Stimulated activated CD8-positive, alpha-beta memory T cell treated with anti-CD3 and anti-CD28 coated beads, Interleukin-7, amount 100 ng/mL, for 48 hours (primary cell): ENCODE results near the gene VIPR2.
"Not testable (repeated sequence)": the region's sequence is repeated elsewhere in the genome, so short reads cannot be mapped to it uniquely, and the experiment has no call there.

ENCODE experiments used
- DNase-seq, 2 donors: peaks; one replicate each; pipeline ENCODE4 v3.0.0-alpha.2; 2020; ENCODE audit warnings: low read depth in 1 of 2; ENCODE audit errors: extremely low read depth in 1 of 2

VIPR2 gene

DNA sequence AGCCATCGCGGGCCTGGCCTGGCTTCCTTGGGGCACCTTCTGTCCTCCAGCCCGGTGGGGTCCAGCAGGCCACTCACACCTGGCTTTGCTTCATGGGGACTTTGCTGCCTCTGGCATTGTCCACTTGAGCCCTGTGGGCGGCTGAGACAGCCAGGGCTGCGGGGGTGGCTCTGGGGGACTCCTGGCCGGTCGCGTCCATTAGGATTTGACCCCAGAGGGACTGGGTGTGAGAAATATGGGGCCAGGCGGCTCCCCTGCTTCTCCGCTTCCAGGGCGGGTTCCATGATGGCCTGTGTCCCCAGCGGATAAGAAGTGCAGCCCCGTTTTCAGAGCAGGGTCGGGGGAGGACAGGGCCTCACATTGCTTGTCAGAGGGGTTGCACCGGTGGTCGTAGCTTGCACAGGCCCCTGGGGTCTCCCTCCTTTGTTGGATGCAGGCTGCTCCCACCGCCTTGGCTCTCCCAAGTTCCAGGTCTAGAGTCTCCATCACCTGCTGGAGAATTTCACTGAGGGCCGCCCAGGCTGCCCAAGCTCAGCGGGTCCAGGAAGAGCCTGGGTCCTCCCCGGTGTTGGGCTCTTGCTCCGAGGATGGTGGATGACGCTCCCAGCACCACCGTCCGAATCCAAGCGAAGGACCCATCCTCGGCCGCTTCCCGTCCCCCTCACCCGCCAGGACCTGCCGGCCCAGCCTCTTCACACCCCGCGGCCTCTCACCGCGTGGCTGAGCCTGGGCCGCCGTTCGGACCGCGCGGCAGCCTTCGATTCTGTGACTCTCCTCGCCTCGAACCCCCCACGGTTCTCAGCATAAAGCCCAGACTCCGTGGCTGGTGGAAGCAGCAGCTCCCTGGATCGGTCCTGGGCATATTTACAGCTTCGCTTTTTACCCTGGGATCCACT, 148.2 kb downstream of the VIPR2 start:
- DNase-seq: no peak

DNA sequence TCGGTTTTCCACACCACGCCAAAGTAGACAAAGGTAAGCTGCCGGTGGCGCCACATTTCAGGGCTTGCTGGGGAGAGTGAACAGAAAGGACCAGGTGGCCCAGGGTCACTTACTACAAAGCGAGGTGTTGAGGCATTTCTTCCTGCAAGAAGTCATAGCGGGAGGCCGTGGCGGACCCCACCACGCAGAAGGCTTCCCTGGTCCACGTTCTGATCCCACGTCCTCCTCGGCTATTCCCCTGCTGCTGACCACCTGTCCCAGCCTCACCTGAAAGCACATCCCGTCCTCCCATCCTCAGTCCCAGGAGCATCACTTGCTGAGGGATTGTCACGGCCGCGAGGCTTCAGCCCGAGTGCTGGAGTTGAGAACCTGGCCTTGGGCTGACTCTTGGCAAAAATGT, 149.2 kb downstream of the VIPR2 start:
- DNase-seq: no peak

DNA sequence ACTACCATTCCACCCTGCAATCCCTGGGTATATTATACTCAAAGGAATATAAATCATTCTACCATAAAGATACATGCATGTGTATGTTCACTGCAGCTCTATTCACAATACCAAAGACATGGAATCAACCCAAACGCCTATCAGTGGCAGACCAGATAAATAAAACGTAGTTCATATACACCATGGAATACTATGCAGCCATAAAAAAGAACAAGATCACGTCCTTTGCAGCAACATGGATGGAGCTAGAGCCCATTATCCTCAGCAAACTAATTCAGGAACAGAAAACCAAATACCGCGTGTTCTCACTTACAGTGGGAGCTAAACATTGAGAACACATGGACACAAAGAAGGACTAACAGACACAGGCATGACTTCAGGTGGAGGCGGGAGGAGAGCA, 150.0 kb downstream of the VIPR2 start:
- no peak for DNase-seq

DNA sequence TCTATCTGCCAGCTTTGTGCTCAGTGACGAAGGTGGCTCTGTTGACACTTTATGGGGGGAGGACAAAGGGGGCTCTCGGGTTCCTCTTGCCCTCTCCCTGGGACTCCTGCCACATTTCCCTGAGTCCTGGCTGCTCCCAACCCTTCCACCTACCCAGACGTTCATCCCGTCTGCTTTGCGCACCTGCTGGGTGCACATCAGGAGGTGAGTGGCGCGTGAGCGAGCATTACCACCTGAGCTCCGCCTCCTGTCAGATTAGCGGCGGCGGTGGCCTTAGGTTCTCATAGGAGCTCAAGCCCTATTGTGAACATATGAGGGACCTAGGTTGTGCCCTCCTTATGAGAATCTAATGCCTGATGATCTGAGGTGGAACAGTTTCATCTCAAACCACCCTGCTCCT, 151.1 kb downstream of the VIPR2 start:
- DNase-seq: no peak

DNA sequence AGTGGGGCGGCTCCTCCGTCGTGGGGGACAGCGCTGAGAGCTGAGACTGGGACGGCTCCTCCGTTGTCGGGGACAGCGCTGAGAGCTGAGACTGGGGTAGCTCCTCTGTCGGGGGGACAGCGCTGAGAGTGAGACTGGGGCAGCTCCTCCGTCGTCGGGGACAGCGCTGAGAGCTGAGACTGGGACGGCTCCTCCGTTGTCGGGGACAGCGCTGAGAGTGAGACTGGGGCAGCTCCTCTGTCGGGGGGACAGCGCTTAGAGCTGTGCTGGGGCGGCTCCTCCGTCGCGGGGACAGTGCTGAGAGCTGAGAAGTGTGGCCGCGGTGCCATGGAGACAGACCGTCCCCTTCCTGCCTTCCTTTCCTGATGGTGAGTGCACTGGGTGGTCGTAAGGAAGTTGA, 151.9 kb downstream of the VIPR2 start:
- DNase-seq: no peak

DNA sequence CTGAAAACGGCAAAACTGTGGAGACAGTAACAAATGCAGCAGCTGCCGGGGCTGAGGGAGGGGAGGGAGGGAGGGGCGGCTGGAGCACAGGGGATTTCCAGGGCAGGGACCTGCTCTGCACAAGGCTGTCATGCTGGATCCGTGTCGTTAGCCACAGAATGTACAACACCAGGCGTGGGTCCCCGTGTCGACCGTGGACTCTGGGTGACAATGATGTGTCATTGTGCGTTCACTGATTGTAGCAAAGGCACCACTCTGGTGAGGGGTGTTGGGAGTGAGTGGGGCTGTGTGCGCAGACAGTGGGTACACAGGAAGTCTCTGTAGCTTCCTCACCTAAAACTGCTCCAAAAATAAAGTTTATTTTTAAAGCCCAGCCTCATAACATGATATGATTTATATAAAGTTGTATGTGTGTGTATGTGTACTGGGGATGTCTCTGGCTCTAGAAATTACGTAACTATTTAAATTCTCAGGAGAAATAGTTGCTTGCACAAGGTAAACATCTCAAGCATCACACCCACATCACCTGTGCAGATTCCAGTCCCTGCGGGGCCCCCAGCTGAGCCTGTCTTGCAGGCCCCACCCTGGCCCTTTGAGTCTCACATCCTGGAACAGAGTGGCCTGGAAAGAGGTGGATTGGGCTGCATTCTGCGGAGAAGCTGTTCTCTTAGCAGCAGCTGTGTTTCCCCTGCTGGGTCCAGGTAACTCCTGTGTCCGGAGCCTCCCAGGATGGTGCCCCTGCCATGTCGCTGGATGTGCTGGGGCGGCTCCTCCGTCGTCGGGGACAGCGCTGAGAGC, 152.6 kb downstream of the VIPR2 start:
- no peak for DNase-seq

DNA sequence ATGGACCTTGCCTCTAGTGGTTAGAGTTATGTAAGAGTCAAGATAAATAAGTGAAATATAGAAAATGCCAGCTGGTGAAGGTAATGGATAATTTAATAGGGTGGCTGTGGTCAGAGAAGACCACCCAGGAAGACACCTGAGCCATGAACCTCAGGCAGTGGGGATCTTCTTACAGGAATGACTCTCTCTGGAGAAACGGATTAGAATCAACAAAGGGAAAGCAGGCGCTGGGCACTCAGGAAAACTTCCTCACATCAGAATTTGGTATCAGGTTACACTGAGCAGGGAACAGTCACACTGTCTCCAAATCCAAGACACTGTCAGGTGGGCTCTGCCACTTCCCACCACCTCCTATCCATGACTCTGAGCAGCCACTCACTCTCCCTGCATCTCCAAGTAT, 155.7 kb downstream of the VIPR2 start:
- DNase-seq: no peak

DNA sequence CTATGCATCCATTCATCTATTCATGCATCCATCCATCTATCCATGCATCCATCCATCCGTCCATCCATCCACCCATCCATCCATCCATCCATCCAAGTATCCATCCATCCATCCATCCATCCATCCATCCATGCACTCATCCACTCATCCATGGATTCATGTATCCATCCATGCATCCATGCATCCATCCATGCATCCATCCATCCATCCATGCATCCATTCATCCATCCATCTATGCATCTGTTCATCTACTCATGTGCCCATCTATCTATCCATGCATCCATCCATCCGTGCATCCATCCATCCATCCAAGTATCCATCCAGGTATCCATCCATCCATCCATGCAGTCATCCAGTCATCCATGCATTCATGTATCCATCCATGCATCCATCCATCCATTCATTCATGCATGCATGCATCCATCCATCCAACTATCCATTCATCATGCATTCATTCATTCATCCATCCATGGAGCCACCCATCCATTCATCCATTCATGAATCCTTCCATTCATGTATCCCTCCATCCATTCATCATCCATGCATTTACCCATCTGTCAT, 156.3 kb downstream of the VIPR2 start:
- DNase-seq: no peak

DNA sequence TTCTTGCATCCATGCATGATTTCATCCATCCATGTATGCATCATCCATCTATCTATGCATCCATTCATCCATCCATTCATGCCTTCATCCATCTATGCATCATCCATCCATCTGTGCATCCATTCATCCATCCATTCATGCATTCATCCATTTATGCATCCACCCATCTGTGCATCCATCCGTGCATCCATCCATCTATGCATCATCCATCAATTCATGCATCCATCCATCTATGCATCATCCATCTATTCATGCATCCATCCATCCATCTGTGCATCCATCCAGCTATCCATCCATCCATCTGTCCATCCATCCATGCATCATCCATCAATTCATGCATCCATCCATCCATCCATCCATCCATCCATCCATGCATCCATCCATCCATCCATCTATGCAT, 157.0 kb downstream of the VIPR2 start:
- DNase-seq: no peak

DNA sequence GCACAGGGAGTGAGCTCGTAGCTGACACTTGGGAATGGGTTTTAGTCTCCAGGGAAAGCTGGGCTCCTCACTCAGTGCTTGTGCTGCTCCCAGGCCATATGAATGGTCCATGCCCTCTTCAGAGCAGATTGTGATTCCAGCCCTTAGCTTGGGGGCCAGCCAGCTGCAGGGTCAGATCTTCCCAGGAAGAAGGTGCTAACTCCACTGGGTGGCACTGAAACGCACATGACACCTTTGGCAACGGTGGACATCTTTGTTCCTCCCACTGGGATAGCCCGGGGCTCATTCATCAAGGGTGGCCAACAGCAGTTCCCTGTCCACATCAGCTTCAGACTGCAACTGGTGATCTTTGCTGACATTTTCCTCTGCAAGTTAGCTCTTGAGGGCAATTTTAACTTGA, 159.1 kb downstream of the VIPR2 start:
- DNase-seq: no peak

DNA sequence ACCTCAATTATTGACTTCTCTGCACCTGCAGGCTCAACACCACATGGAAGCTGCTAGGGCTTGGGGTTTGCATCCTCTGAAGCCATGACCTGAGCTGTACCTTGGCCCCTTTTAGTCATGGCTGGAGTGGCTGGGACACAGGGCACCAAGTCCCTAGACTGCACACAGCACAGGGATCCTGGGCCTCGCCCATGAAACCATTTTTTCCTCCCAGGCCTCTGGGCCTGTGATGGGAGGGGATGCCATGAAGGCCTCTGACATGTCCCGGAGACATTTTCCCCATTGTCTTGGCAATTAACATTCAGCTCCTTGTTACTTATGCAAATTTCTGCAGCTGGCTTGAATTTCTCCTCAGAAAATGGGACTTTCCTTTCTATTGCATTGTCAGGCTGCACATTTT, 160.7 kb downstream of the VIPR2 start:
- not testable (repeated sequence) for DNase-seq

DNA sequence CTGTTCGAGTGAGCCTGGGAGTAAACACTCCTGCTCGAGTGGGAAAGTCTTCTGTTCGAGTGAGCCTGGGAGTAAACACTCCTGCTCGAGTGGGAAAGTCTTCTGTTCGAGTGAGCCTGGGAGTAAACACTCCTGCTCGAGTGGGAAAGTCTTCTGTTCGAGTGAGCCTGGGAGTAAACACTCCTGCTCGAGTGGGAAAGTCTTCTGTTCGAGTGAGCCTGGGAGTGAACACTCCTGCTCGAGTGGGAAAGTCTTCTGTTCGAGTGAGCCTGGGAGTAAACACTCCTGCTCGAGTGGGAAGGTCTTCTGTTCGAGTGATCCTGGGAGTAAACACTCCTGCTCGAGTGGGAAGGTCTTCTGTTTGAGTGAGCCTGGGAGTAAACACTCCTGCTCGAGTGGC, 162.6 kb downstream of the VIPR2 start:
- DNase-seq: not testable (repeated sequence)

DNA sequence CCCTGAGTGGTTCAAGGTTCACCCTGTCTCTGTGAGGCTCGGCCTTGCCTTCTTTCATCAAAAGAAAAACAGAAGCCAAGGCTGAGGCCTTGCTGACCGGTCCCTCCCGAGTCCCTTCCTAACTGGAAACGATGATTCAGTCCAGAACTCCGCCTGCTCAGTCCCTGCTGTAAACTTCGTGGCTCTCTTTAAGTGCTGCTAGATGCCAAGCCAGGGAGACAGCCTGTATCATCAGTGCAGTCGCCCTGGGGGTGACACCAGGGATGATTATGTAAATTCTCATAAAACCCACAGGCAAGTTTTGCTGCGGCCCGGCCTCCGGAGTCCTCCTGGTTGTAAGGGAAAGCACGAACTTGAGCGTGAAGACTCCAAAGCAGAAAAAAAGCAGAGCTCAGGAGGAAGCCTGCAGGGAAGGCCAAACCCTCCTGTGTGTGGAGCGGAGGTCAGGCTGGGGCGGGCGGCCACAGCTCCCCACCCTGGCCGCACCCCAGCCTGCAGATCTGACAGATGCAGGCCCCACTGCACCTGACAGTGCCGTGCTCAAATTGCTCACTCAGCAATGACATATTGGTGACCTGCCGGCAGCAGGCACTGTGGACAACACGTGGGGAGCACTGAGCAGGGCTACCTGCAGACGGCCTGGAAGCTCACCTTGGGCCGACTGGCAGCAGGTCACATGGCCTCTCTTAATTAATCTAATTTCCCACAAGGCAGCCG, 164.9 kb downstream of the VIPR2 start:
- no peak for DNase-seq

DNA sequence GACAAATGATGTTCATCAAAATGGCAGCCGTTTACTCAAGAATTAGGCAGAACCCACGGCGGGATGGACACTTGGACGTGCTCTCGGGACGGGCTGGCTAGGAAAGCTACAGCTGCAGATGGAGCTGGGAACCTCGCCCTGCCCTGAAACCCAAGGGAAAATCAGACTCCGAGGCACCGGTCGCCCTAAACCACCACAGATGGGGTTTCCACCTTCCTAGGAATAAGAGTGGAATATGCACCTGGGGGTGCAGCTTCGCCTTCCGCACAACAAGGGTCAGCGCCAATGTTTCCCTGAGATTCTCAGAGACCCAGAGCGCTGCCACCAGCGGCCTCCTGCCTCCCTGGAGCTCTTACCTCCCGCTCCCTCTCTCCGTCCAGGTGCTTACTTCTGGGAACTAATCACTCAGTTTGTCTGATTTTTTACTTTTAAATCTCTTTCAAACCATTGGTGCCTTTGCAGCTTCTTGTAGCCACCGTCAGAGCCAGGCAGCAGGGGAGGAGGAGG, 165.6 kb downstream of the VIPR2 start:
- no peak for DNase-seq
